RWPE2 (cell line): Measurements from ENCODE around the gene AMPH.

Experiments
- ATAC-seq: fragments of 200-7000 bp; cut with Tn5 transposase; 3 replicates; pipeline ENCODE4 v1.9.1; 2021; ENCODE audit warnings: low read depth
- DNase-seq: peaks from one replicate; pipeline ENCODE4 v3.0.0-alpha.2; 2020; ENCODE audit warnings: low spot score
- H3K27ac ChIP-seq: fragments of 450-650 bp; 2 replicates; pipeline ENCODE4 v1.5.1; 2017; ENCODE audit warnings: mild to moderate bottlenecking; ENCODE audit not compliant: poor library complexity, severe bottlenecking
- H3K27me3 ChIP-seq: fragments of 250-450 bp; sonication (Bioruptor Pico); 2 replicates; pipeline ENCODE4 v1.5.1; 2021; ENCODE audit warnings: mild to moderate bottlenecking, moderate library complexity; ENCODE audit not compliant: insufficient read depth, poor library complexity, severe bottlenecking
- H3K36me3 ChIP-seq: fragments of 250-450 bp; sonication (Bioruptor Pico); 2 replicates; pipeline ENCODE4 v1.5.1; 2020; ENCODE audit warnings: low read depth, mild to moderate bottlenecking, moderate library complexity
- H3K4me1 ChIP-seq: fragments of 250-450 bp; sonication (Bioruptor Pico); 2 replicates; pipeline ENCODE4 v1.5.1; 2021; ENCODE audit warnings: mild to moderate bottlenecking, moderate library complexity; ENCODE audit not compliant: insufficient read depth, poor library complexity, severe bottlenecking
- H3K4me3 ChIP-seq: fragments of 250-450 bp; sonication (Bioruptor Pico); 2 replicates; pipeline ENCODE4 v1.5.1; 2021; ENCODE audit warnings: mild to moderate bottlenecking, moderate library complexity; ENCODE audit not compliant: severe bottlenecking
- H3K9me3 ChIP-seq: fragments of 250-450 bp; sonication (Bioruptor Pico); 2 replicates; pipeline ENCODE4 v1.5.1; 2021; ENCODE audit warnings: mild to moderate bottlenecking, moderate library complexity; ENCODE audit not compliant: severe bottlenecking
- CTCF ChIP-seq: fragments of 450-650 bp; IDR thresholded peaks from one replicate; pipeline ENCODE4 v1.5.1; 2017; ENCODE audit warnings: mild to moderate bottlenecking, moderate library complexity; ENCODE audit not compliant: poor library complexity, severe bottlenecking

AMPH gene

DNA sequence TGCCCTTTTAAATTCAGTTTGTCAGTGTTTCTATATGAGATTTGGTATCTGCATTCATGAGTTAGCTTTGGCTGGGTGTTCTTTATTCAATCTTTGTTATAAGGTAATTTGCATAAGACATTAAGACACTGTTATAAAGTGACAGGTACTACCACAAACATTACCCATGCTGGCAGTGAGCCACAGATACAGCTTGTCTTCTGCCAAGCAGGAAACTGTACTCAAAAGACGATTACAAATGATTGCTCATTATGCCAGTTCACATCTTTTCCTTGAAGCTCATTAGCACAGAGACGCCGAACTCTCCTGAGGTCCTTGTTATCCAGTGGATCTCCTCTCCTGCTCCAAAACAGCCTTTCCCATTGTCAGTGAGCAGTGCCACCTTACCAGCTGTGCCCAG lies 30.4 kb downstream of the AMPH start:
- Histone ChIP-seq H3K27me3 (peaks cover 6% of the 10 kb centered on the region), H3K4me1 (no peaks in the 10 kb centered on the region), H3K4me3 (no peak overlapping the region), H3K9me3 (no peaks in the 10 kb centered on the region), H3K27ac (no peak overlapping the region), H3K36me3 (no peaks in the 10 kb centered on the region)
- ATAC-seq: no peak
- DNase-seq: no peak
- TF ChIP-seq CTCF: no peak

DNA sequence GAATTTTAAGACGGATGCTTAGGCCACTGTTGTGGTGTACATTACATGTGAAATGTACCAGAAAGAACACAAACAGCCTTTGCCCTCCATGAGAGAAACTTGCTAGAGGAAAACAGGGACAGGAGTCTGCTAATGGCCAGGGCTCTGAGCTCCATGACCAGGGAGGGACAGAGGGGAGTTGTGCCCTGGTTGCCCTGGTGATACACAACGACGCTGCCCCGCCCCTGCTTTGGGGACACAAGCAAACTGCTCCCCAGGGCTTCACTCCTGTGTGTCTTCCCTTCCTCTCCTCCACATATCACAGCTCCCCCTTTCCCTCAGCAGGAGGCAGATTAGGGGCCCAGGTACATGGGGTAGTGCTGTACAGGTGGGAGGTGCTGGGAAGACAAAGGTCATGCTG lies 36.2 kb downstream of the AMPH start:
- H3K27ac ChIP-seq: no peak overlapping the region
- H3K36me3 ChIP-seq: no peaks in the 10 kb centered on the region
- H3K27me3 ChIP-seq: no peaks in the 10 kb centered on the region
- no peaks in the 10 kb centered on the region for H3K9me3 ChIP-seq
- ATAC-seq: no peak
- TF ChIP-seq CTCF: no peak
- DNase-seq: no peak
- H3K4me1 ChIP-seq: no peaks in the 10 kb centered on the region
- H3K4me3 ChIP-seq: no peak overlapping the region

DNA sequence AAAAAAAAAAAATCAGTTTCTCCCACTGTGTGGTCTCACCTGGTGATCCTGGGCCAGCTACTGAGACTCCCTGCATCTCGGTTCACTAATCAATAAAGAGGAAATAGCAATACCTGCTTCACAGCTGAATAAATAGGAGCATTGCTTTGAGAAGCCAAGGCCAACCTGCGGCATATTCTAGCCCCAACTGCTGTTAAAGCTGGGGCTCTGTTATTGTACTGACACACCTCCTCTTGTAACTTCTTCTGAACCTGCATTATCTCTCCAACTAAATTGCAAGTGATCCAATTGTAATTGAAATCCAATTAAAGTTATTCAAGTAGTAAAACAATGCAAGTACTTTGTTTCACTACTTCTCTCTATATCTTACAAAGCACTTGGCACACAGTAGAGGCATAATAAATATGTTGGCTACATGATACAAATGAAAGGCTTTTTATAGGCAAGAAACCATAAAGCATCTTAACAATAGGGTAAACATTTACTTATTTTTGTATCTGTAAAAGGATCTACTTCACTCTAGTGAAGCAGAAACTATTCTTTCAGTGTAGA lies 38.4 kb downstream of the AMPH start:
- Histone ChIP-seq H3K9me3 (no peaks in the 10 kb centered on the region), H3K4me1 (no peaks in the 10 kb centered on the region), H3K4me3 (no peak overlapping the region), H3K27me3 (no peaks in the 10 kb centered on the region), H3K27ac (no peak overlapping the region), H3K36me3 (no peaks in the 10 kb centered on the region)
- DNase-seq: no peak
- ATAC-seq: no peak
- TF ChIP-seq CTCF: no peak

- Histone ChIP-seq H3K4me3 (no peak overlapping the region), H3K4me1 (no peaks in the 10 kb centered on the region), H3K36me3 (no peaks in the 10 kb centered on the region), H3K27ac (no peak overlapping the region), H3K9me3 (no peaks in the 10 kb centered on the region), H3K27me3 (peaks cover 10% of the 10 kb centered on the region)
- no peak for ATAC-seq
- no peak for DNase-seq
- TF ChIP-seq CTCF: no peak
Measured at GRCh38 chr7:38585572-38586354, 45.4 kb downstream of the AMPH start.

DNA sequence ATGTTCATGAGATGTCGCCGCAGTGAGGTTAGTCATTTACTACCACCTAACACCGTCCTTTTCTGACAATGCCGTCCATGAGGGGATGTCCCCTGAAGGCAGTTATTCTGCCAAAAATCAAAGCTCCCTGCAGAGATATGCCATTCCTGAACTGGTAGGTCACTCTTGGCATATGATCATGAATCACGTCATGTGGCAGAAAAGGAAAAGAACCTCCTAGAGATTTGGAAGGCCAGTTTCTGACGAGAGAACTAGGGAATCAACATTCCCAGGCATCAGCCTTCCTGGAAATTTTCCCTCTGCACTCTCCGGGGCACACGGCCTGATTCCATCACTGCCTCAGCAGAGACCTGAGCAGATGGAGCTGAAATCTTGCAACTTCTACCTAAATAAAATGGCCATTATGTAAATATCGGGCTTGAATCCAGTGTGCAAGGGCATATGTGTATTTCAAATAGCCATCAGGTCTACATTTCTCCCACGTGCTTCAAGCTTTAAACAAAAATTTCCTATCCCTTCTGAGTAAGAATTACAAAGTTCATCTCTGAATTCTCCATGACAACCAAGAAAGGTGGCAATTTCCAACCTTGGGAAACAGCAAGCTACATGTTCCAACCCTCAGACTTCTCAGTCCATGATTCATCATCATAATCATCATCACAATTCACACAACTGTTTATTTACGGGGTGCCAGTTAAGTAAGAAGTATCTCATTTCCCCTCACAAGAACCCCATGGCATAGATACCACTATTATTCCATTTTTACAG lies 46.5 kb downstream of the AMPH start:
- Histone ChIP-seq H3K9me3 (no peaks in the 10 kb centered on the region), H3K4me1 (no peaks in the 10 kb centered on the region), H3K36me3 (no peaks in the 10 kb centered on the region), H3K27me3 (peaks cover 11% of the 10 kb centered on the region), H3K4me3 (no peak overlapping the region), H3K27ac (no peak overlapping the region)
- no peak for ATAC-seq
- no peak for TF ChIP-seq CTCF
- no peak for DNase-seq
